Neural cell (in vitro differentiated cells): ENCODE data around the gene AKT1S1.

Experiments
- EZH2 ChIP-seq: fragments of 200-600, 300-800 bp; shearing (Covaris generic), sonication (generic); IDR thresholded peaks from 2 replicates; pipeline ENCODE4 v1.6.1; 2014; ENCODE audit warnings: antibody characterized with exemption, low read length, borderline replicate concordance, mild to moderate bottlenecking; ENCODE audit not compliant: insufficient read depth, poor library complexity, severe bottlenecking
- MXI1 ChIP-seq: fragments of 450-650 bp; conservative IDR thresholded peaks from 2 replicates; pipeline ENCODE4 v1.6.1; 2014; ENCODE audit warnings: antibody characterized with exemption, mild to moderate bottlenecking; ENCODE audit not compliant: poor library complexity, severe bottlenecking
- POLR2AphosphoS5 ChIP-seq: IDR thresholded peaks from 2 replicates; pipeline ENCODE4 v1.6.1; 2012
- TF ChIP-seq, protein P1 (sequence below): fragments of 450-650 bp; IDR thresholded peaks from 2 replicates; pipeline ENCODE4 v1.5.1; 2014; ENCODE audit warnings: antibody characterized with exemption, mild to moderate bottlenecking, moderate library complexity; ENCODE audit not compliant: poor library complexity, severe bottlenecking

DNA sequence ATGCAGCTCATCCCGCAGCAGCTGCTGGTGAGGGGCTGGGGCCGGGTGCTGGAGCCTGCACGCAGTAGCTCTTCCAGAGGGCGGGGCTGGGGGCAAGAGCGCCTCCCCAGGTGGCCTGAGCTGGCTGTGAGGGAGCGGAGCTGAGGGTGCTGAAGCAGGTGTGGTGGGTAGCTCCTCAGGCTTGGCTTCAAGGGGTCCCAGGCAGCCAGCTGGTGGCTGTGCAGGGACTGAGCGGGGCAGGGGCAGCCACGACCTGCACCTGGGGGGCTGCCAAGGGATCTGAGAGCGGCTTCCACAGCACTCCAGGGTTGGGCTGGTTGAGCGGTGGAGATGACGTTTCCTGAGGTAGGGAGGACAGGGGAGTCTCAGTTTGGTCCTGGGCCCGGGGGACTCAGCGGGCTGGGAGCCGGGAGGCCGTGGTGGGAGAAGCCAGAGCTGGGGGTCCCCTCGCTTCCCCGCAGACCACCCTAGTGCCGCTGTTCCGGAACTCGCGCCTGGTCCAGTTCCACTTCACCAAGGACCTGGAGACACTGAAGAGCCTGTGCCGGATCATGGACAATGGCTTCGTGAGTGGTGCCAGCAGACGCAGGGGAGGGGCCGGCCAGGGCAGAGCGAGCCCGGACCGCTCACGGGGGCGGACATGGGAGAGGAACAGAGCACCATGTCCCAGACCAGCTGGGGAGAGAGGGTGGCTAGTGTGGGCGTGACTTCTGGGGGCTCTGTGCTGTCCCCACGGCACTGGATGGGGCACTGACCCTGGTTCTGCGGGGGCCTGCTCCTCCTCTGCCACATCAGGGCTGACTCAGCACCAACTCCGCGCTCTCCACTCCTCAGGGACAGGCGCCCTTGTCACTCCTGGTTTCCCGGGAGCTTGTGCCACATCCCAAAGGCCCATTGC, 18.8 kb downstream of the AKT1S1 start:
- TF ChIP-seq POLR2AphosphoS5, result no peak
- TF ChIP-seq, protein P1, sequence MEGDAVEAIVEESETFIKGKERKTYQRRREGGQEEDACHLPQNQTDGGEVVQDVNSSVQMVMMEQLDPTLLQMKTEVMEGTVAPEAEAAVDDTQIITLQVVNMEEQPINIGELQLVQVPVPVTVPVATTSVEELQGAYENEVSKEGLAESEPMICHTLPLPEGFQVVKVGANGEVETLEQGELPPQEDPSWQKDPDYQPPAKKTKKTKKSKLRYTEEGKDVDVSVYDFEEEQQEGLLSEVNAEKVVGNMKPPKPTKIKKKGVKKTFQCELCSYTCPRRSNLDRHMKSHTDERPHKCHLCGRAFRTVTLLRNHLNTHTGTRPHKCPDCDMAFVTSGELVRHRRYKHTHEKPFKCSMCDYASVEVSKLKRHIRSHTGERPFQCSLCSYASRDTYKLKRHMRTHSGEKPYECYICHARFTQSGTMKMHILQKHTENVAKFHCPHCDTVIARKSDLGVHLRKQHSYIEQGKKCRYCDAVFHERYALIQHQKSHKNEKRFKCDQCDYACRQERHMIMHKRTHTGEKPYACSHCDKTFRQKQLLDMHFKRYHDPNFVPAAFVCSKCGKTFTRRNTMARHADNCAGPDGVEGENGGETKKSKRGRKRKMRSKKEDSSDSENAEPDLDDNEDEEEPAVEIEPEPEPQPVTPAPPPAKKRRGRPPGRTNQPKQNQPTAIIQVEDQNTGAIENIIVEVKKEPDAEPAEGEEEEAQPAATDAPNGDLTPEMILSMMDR, result no peak
- no peak for TF ChIP-seq MXI1
- no peak for TF ChIP-seq EZH2
